Esophagus muscularis mucosa (tissue), 4 donors: ENCODE measurements around the gene PACSIN1. TPM values are rescaled to one million over a fixed set of nuclear protein-coding genes. Genes with fewer than 3 reads are reported as not detected.

Experiments
- DNase-seq: peaks from one replicate; pipeline ENCODE4 v3.0.0-alpha.2; 2017; ENCODE audit errors: extremely low spot score
- H3K27ac ChIP-seq, 4 donors: fragments of 200-600 bp; sonication (generic); replicated peaks in 1 of 4; 1 replicate in 3 of 4; 2 replicates in 1 of 4; pipeline ENCODE4 v1.5.1; 2016 to 2019; ENCODE audit warnings: mild to moderate bottlenecking in 1 of 4
- H3K27me3 ChIP-seq, 4 donors: fragments of 200-600 bp; sonication (generic); one replicate each; pipeline versions ENCODE4 v1.5.1 to v1.6.0; 2016 to 2019
- H3K36me3 ChIP-seq, 4 donors: fragments of 200-600 bp; sonication (generic); one replicate each; pipeline ENCODE4 v1.5.1; 2016 to 2019
- H3K4me1 ChIP-seq, 4 donors: fragments of 200-600 bp; sonication (generic); one replicate each; pipeline ENCODE4 v1.5.1; 2016 to 2019
- H3K4me3 ChIP-seq, 4 donors: fragments of 200-600 bp; sonication (generic); 1 replicate in 2 of 4; 2 replicates in 2 of 4; pipeline ENCODE4 v1.5.1; 2016 to 2019; ENCODE audit warnings: mild to moderate bottlenecking in 4 of 4, moderate library complexity in 1 of 4
- H3K9me3 ChIP-seq, 4 donors: fragments of 200-600 bp; sonication (generic); 1 replicate in 3 of 4; 2 replicates in 1 of 4; pipeline ENCODE4 v1.5.1; 2016 to 2019
- EP300 ChIP-seq: sonication (generic); formaldehyde crosslinking; IDR thresholded peaks from one replicate; pipeline ENCODE4 v1.6.1; 2017; ENCODE audit warnings: antibody characterized with exemption
- POLR2A ChIP-seq: fragments of 450-650 bp; IDR thresholded peaks from one replicate; pipeline ENCODE4 v1.6.1; 2017; ENCODE audit warnings: antibody characterized with exemption, moderate library complexity, mild to moderate bottlenecking, low read depth
- POLR2AphosphoS5 ChIP-seq, 2 donors: sonication (generic); formaldehyde crosslinking; IDR thresholded peaks; one replicate each; pipeline ENCODE4 v1.6.1; 2017; ENCODE audit warnings: antibody characterized with exemption in 2 of 2
- WGBS: methylation state at CpG from one replicate; pipeline ENCODE4 v1.1.5; 2018; 5-methylcytosine and 5-hydroxymethylcytosine counted together
- intact Hi-C: fragments of 100-400 bp; cut with DNase I; formaldehyde crosslinking; loops from one replicate; pipeline ENCODE4 v1.15.1; 2023
- total RNA-seq, 4 donors: library from RNA; depleted of rRNA; stranded (reverse); fragments of >200 nt; gene quantifications; one replicate each; pipeline versions ENCODE4 v1.1.0 to v1.2.1, GENCODE V29; 2016
- TF ChIP-seq, protein P1 (sequence below), 3 experiments: fragments of 200-600 bp in 2 of 3; fragments of 450-650 bp in 1 of 3; sonication (generic) in 2 of 3; IDR thresholded peaks; one replicate each; pipeline ENCODE4 v1.5.1; 2017 to 2019; ENCODE audit warnings: antibody characterized with exemption in 3 of 3, mild to moderate bottlenecking in 2 of 3, moderate library complexity in 1 of 3

Gene PACSIN1
- total RNA-seq, 4 donors from 2014 or later, result 0.42 to 2.3 (median 1.7) TPM

GRCh38 chr6:34473967-34474366 is 8.1 kb downstream of the PACSIN1 start:
- intact Hi-C loops, result no loop called here
- Histone ChIP-seq H3K27ac (no peak overlapping the region), H3K4me1 (no peaks in the 10 kb centered on the region), H3K36me3 (no peaks in the 10 kb centered on the region), H3K9me3 (peaks cover 0 to 5% (median 0%) of the 10 kb centered on the region in 4 donors), H3K4me3 (no peak overlapping the region), H3K27me3 (no peaks in the 10 kb centered on the region)
- DNase-seq, result no peak
- no peak for TF ChIP-seq POLR2AphosphoS5 (IDR thresholded peaks at IDR 0.05)
- no peak for TF ChIP-seq POLR2A
- TF ChIP-seq, protein P1, sequence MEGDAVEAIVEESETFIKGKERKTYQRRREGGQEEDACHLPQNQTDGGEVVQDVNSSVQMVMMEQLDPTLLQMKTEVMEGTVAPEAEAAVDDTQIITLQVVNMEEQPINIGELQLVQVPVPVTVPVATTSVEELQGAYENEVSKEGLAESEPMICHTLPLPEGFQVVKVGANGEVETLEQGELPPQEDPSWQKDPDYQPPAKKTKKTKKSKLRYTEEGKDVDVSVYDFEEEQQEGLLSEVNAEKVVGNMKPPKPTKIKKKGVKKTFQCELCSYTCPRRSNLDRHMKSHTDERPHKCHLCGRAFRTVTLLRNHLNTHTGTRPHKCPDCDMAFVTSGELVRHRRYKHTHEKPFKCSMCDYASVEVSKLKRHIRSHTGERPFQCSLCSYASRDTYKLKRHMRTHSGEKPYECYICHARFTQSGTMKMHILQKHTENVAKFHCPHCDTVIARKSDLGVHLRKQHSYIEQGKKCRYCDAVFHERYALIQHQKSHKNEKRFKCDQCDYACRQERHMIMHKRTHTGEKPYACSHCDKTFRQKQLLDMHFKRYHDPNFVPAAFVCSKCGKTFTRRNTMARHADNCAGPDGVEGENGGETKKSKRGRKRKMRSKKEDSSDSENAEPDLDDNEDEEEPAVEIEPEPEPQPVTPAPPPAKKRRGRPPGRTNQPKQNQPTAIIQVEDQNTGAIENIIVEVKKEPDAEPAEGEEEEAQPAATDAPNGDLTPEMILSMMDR (IDR thresholded peaks at IDR 0.05), result no peak
- no peak for TF ChIP-seq EP300
- WGBS, result 75% methylated on average over 1 of the region's 1 CpG

DNA sequence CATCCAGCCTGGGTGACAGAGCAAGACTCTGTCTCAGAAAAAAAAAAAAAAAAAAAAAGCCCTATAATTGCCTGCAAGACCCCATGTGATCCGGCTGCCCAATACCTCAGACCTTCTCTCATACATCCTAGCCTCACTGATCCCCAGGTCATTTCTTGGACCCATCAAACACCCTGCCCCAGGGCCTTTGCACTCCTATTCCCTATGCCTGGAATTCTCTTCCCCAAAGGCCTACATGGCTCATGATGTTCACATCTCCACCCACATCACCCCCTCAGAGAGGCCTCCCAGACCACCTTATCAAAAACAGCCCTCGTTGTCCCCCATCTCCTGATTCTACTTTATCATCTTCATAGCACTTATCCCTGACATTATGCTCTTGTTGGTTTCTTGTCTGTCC is 8.9 kb downstream of the PACSIN1 start:
- TF ChIP-seq EP300 (no peak), POLR2AphosphoS5 (IDR thresholded peaks at IDR 0.05) (no peak), POLR2A (no peak)
- TF ChIP-seq, protein P1 (IDR thresholded peaks at IDR 0.05), result no peak
- H3K27ac ChIP-seq, result no peak overlapping the region
- H3K36me3 ChIP-seq, result no peaks in the 10 kb centered on the region
- no peaks in the 10 kb centered on the region for H3K27me3 ChIP-seq
- H3K4me1 ChIP-seq, result no peaks in the 10 kb centered on the region
- WGBS, result 93% methylated on average over 2 of the region's 2 CpGs
- DNase-seq, result no peak
- intact Hi-C loops, result no loop called here
- H3K9me3 ChIP-seq, result peaks cover 0 to 5% (median 0%) of the 10 kb centered on the region in 4 donors
- H3K4me3 ChIP-seq, result no peak overlapping the region

DNA sequence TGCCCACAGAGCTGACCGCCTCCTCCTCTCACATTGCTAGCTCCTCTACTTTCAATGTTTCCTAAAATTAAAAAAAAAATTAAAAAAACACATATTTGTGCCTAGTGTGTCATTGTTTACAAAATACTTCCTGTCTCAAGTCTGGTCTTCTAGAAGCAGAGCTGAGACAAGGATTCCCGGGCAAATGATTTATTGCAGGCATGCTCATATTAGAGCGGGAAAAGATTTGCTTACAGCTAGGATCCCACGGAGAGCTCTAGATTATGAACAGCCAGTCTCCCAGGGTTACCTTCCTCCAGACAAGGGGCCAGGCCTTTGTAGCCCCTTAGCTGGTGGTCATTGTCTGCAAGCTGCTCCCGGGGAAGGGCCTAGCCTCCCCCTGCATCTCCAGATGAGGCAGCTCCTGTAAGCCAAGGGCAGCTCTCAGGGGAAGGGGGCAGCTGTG is 9.4 kb downstream of the PACSIN1 start:
- no peaks in the 10 kb centered on the region for H3K27me3 ChIP-seq
- H3K4me3 ChIP-seq, result no peak overlapping the region
- H3K9me3 ChIP-seq, result peaks cover 0 to 5% (median 0%) of the 10 kb centered on the region in 4 donors
- WGBS, result 60% methylated on average over 5 of the region's 5 CpGs
- H3K36me3 ChIP-seq, result no peaks in the 10 kb centered on the region
- H3K4me1 ChIP-seq, result no peaks in the 10 kb centered on the region
- H3K27ac ChIP-seq, result no peak overlapping the region
- intact Hi-C loops, result no loop called here
- no peak for TF ChIP-seq POLR2AphosphoS5 (IDR thresholded peaks at IDR 0.05)
- TF ChIP-seq, protein P1 (IDR thresholded peaks at IDR 0.05), result no peak
- TF ChIP-seq POLR2A, result no peak
- DNase-seq, result no peak

DNA sequence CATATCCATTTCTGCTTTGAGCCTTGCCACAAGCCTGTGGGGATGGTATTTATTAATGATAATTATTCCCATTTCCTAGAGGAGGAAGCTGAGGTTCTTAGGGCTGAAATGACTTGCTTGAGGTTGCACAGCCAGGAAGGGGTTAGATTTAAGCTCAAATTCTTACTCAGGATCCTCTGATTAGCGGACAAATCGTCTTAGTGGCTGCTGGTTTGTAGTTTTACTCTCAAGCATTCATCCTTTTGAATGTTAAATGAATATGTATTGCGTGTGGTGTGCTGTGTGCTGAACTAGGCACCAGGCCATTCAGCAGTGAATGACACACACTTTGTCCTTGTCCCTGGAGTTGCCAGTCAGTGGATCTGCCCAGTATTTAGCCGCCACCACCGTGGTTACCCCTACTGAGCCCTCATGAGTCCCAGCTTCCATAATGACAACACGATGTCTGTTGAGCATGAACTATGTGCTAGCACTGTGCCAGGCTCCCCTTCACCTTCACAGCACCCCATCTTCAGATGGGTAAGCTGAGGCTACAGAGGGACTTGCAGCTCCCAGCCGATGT is 10.0 kb downstream of the PACSIN1 start:
- TF ChIP-seq, protein P1 (IDR thresholded peaks at IDR 0.05), result no peak
- TF ChIP-seq POLR2A (no peak), POLR2AphosphoS5 (IDR thresholded peaks at IDR 0.05) (no peak), EP300 (no peak)
- no peak overlapping the region for H3K4me3 ChIP-seq
- DNase-seq, result no peak
- 65% methylated on average over 7 of the region's 7 CpGs for WGBS
- intact Hi-C loops, result no loop called here
- H3K27ac ChIP-seq, result no peak overlapping the region
- no peaks in the 10 kb centered on the region for H3K36me3 ChIP-seq
- no peaks in the 10 kb centered on the region for H3K27me3 ChIP-seq
- H3K9me3 ChIP-seq, result peaks cover 0 to 5% (median 0%) of the 10 kb centered on the region in 4 donors
- no peaks in the 10 kb centered on the region for H3K4me1 ChIP-seq

GRCh38 chr6:34476447-34476846 is 10.6 kb downstream of the PACSIN1 start:
- WGBS, result 77% methylated on average over 2 of the region's 5 CpGs
- no peak for TF ChIP-seq EP300
- TF ChIP-seq POLR2A, result no peak
- no peak for TF ChIP-seq POLR2AphosphoS5 (IDR thresholded peaks at IDR 0.05)
- TF ChIP-seq, protein P1 (IDR thresholded peaks at IDR 0.05), result no peak
- intact Hi-C loops, result no loop called here
- Histone ChIP-seq H3K36me3 (no peaks in the 10 kb centered on the region), H3K27me3 (no peaks in the 10 kb centered on the region), H3K27ac (no peak overlapping the region), H3K9me3 (peaks cover 0 to 5% (median 0%) of the 10 kb centered on the region in 4 donors), H3K4me1 (no peaks in the 10 kb centered on the region), H3K4me3 (no peak overlapping the region)
- DNase-seq, result no peak
